Measurements from ENCODE around the gene ANKS1B. TPM values are rescaled to one million over a fixed set of nuclear protein-coding genes. Genes with fewer than 3 reads are reported as not detected.
"Not testable (repeated sequence)": the region's sequence is repeated elsewhere in the genome, so short reads cannot be mapped to it uniquely, and the experiment has no call there.

The ANKS1B gene
- polyA plus RNA-seq, 3 donors: not detected

- Histone ChIP-seq H3K4me3 (replicated peaks in 1 of 3; ENCODE audit: low read depth in 2 of 3, low read length in 3 of 3) (no peak overlapping the region), H3K27me3 (ENCODE audit: control insufficient read depth in 2 of 2, insufficient read depth in 2 of 2, low read length in 2 of 2) (no peaks in the 10 kb centered on the region), H3K36me3 (replicated peaks in 1 of 2; ENCODE audit: control insufficient read depth in 1 of 2, insufficient read depth in 2 of 2, low read length in 2 of 2) (no peaks in the 10 kb centered on the region), H3K27ac (ENCODE audit: low read depth in 1 of 2, low read length in 2 of 2) (no peak overlapping the region), H3K9me3 (replicated peaks in 1 of 2; ENCODE audit: control insufficient read depth in 1 of 2, insufficient read depth in 1 of 2, low read length in 2 of 2) (no peaks in the 10 kb centered on the region), H2AFZ (ENCODE audit: insufficient read depth, low read depth, low read length, poor library complexity, severe bottlenecking) (no peak overlapping the region), H3K4me2 (replicated peaks; ENCODE audit: extremely low read depth, low read length, poor library complexity, severe bottlenecking) (no peak overlapping the region), H4K20me1 (ENCODE audit: insufficient read depth, low read length) (no peaks in the 10 kb centered on the region), H3K4me1 (ENCODE audit: control insufficient read depth in 1 of 2, insufficient read depth in 2 of 2, low read length in 2 of 2) (no peaks in the 10 kb centered on the region), H3K9ac (ENCODE audit: insufficient read depth, low read length, poor library complexity, severe bottlenecking) (no peak overlapping the region), H3K79me2 (ENCODE audit: insufficient read depth, low read length) (no peaks in the 10 kb centered on the region)
- H3K4me3 Mint-ChIP-seq: no peak overlapping the region
- no CpG with 5 or more reads among the region's 1 CpG for WGBS (ENCODE audit: insufficient coverage)
- intact Hi-C loops (cut with micrococcal nuclease): no loop called here
- H3K4me1 Mint-ChIP-seq: no peaks in the 10 kb centered on the region
- H3K27ac Mint-ChIP-seq: no peak overlapping the region
- TF ChIP-seq CTCF (IDR thresholded peaks at IDR 0.05): no peak
- H3K36me3 Mint-ChIP-seq: no peaks in the 10 kb centered on the region
- peaks cover 0 to 4% (median 0%) of the 10 kb centered on the region in 7 donors for H3K9me3 Mint-ChIP-seq
- no peaks in the 10 kb centered on the region for H3K27me3 Mint-ChIP-seq (ENCODE audit: low read depth in 3 of 3)
- DNase-seq: no peak
Observed at GRCh38 chr12:99330216-99330615, 654.5 kb downstream of the ANKS1B start.

- H3K36me3 ChIP-seq (replicated peaks in 1 of 2; ENCODE audit: control insufficient read depth in 1 of 2, insufficient read depth in 2 of 2, low read length in 2 of 2); H3K4me2 ChIP-seq (replicated peaks; ENCODE audit: extremely low read depth, low read length, poor library complexity, severe bottlenecking); H3K4me3 ChIP-seq (replicated peaks in 1 of 3; ENCODE audit: low read depth in 2 of 3, low read length in 3 of 3); H3K27ac Mint-ChIP-seq; H3K79me2 ChIP-seq (ENCODE audit: insufficient read depth, low read length); H2AFZ ChIP-seq (ENCODE audit: insufficient read depth, low read depth, low read length, poor library complexity, severe bottlenecking); H3K27me3 Mint-ChIP-seq (ENCODE audit: low read depth in 3 of 3); H3K4me1 ChIP-seq (ENCODE audit: control insufficient read depth in 1 of 2, insufficient read depth in 2 of 2, low read length in 2 of 2); H3K4me1 Mint-ChIP-seq; H3K27me3 ChIP-seq (ENCODE audit: control insufficient read depth in 2 of 2, insufficient read depth in 2 of 2, low read length in 2 of 2); H4K20me1 ChIP-seq (ENCODE audit: insufficient read depth, low read length); DNase-seq; H3K9ac ChIP-seq (ENCODE audit: insufficient read depth, low read length, poor library complexity, severe bottlenecking); H3K4me3 Mint-ChIP-seq; H3K36me3 Mint-ChIP-seq; intact Hi-C loops (cut with micrococcal nuclease); H3K27ac ChIP-seq (ENCODE audit: low read depth in 1 of 2, low read length in 2 of 2): not testable (repeated sequence)
- peaks cover 4 to 11% of the 10 kb centered on the region in 2 donors for H3K9me3 ChIP-seq (replicated peaks in 1 of 2; ENCODE audit: control insufficient read depth in 1 of 2, insufficient read depth in 1 of 2, low read length in 2 of 2)
- WGBS (ENCODE audit: insufficient coverage): 92% methylated on average over 9 of the region's 9 CpGs
- H3K9me3 Mint-ChIP-seq: peaks cover 4 to 26% (median 13%) of the 10 kb centered on the region in 7 donors
Observed at GRCh38 chr12:99321210-99321609, 663.5 kb downstream of the ANKS1B start.

Measured in CD14-positive monocyte (primary cell).